ENCODE measurements around the gene NDUFS8.
A peak's percentile ranks its signal among the peaks of the same experiment; 100 is the strongest.

NDUFS8 gene

GRCh38 chr11:68016904-68017817, 13.3 kb upstream of the NDUFS8 start:
- no peak for TF ChIP-seq POLR2A (IDR thresholded peaks at IDR 0.05; ENCODE audit: low read depth, low read length)
- DNase-seq (ENCODE audit: insufficient read length, low spot score) (no peak), FAIRE-seq (no peak)

- TF ChIP-seq POLR2A (IDR thresholded peaks at IDR 0.05; ENCODE audit: low read depth, low read length), result no peak
- FAIRE-seq, result no peak
- no peak for DNase-seq (ENCODE audit: insufficient read length, low spot score)
Observed at GRCh38 chr11:68017980-68018729, 12.3 kb upstream of the NDUFS8 start.

- no peak for FAIRE-seq
- TF ChIP-seq POLR2A (IDR thresholded peaks at IDR 0.05; ENCODE audit: low read depth, low read length), result no peak
Observed at GRCh38 chr11:68018730-68019190, 11.7 kb upstream of the NDUFS8 start.

GRCh38 chr11:68019486-68019885, 11.0 kb upstream of the NDUFS8 start:
- FAIRE-seq (no peak), DNase-seq (ENCODE audit: insufficient read length, low spot score) (no peak)
- no peak for TF ChIP-seq POLR2A (IDR thresholded peaks at IDR 0.05; ENCODE audit: low read depth, low read length)

More at GRCh38 chr11:68018730-68019190, 11.7 kb upstream of the NDUFS8 start:
- no peak for DNase-seq (ENCODE audit: insufficient read length, low spot score)

GRCh38 chr11:68020575-68020974, 9.9 kb upstream of the NDUFS8 start:
- DNase-seq (ENCODE audit: insufficient read length, low spot score) (peak; percentile 63), FAIRE-seq (no peak)
- TF ChIP-seq POLR2A (IDR thresholded peaks at IDR 0.05; ENCODE audit: low read depth, low read length), result no peak

GRCh38 chr11:68021167-68021787, 9.2 kb upstream of the NDUFS8 start:
- FAIRE-seq (no peak), DNase-seq (ENCODE audit: insufficient read length, low spot score) (no peak)
- no peak for TF ChIP-seq POLR2A (IDR thresholded peaks at IDR 0.05; ENCODE audit: low read depth, low read length)

GRCh38 chr11:68022531-68022930, 8.0 kb upstream of the NDUFS8 start:
- DNase-seq (ENCODE audit: insufficient read length, low spot score), result no peak
- no peak for TF ChIP-seq POLR2A (IDR thresholded peaks at IDR 0.05; ENCODE audit: low read depth, low read length)
- FAIRE-seq, result no peak

- TF ChIP-seq POLR2A (IDR thresholded peaks at IDR 0.05; ENCODE audit: low read depth, low read length), result no peak
- FAIRE-seq (no peak), DNase-seq (ENCODE audit: insufficient read length, low spot score) (no peak)
Observed at GRCh38 chr11:68024508-68024907, 6.0 kb upstream of the NDUFS8 start.

- DNase-seq (ENCODE audit: insufficient read length, low spot score) (no peak), FAIRE-seq (no peak)
Observed at GRCh38 chr11:68025047-68025446, 5.4 kb upstream of the NDUFS8 start.

GRCh38 chr11:68026391-68027105, 3.9 kb upstream of the NDUFS8 start:
- no peak for DNase-seq (ENCODE audit: insufficient read length, low spot score)
- no peak for TF ChIP-seq POLR2A (IDR thresholded peaks at IDR 0.05; ENCODE audit: low read depth, low read length)
- no peak for FAIRE-seq

More at GRCh38 chr11:68025047-68025446, 5.4 kb upstream of the NDUFS8 start:
- no peak for TF ChIP-seq POLR2A (IDR thresholded peaks at IDR 0.05; ENCODE audit: low read depth, low read length)

GRCh38 chr11:68027667-68028066, 2.8 kb upstream of the NDUFS8 start:
- DNase-seq (ENCODE audit: insufficient read length, low spot score) (no peak), FAIRE-seq (no peak)
- no peak for TF ChIP-seq POLR2A (IDR thresholded peaks at IDR 0.05; ENCODE audit: low read depth, low read length)

GRCh38 chr11:68028802-68029545, 1.5 kb upstream of the NDUFS8 start:
- no peak for TF ChIP-seq POLR2A (IDR thresholded peaks at IDR 0.05; ENCODE audit: low read depth, low read length)
- DNase-seq (ENCODE audit: insufficient read length, low spot score) (no peak), FAIRE-seq (no peak)

GRCh38 chr11:68031144-68031464, 623 bp downstream of the NDUFS8 start:
- no peak for FAIRE-seq
- DNase-seq (ENCODE audit: insufficient read length, low spot score), result no peak
- no peak for TF ChIP-seq POLR2A (IDR thresholded peaks at IDR 0.05; ENCODE audit: low read depth, low read length)
